HepG2 (cell line): ENCODE measurements around the gene COMMD3. TPM values are rescaled to one million over a fixed set of nuclear protein-coding genes. Genes with fewer than 3 reads are reported as not detected.

Experiments used
- ARNTL ChIP-seq: sonication (generic); formaldehyde crosslinking; IDR thresholded peaks from 2 replicates; pipeline ENCODE4 v1.4.0; 2020; ENCODE audit warnings: mild to moderate bottlenecking, missing genetic modification reagents
- FOXP4 ChIP-seq: sonication (generic); formaldehyde crosslinking; IDR thresholded peaks from 2 replicates; pipeline ENCODE4 v1.4.0; 2020; ENCODE audit warnings: missing genetic modification reagents
- GABPA ChIP-seq, 2 experiments: IDR thresholded peaks; 2 replicates each; pipeline ENCODE4 v1.6.1; 2011 to 2016; ENCODE audit warnings: low read depth in 2 of 2, low read length in 1 of 2, missing biosample characterization in 1 of 2, missing genetic modification characterization in 1 of 2
- HCFC1 ChIP-seq: fragments of 150-350 bp; IDR thresholded peaks from 2 replicates; pipeline ENCODE4 v1.6.1; 2014; ENCODE audit warnings: low read depth, low read length
- NFKBIZ ChIP-seq: IDR thresholded peaks from 2 replicates; pipeline ENCODE4 v1.6.1; 2018; ENCODE audit warnings: missing genetic modification reagents, missing compliant biosample characterization
- SETDB1 ChIP-seq: sonication (generic); formaldehyde crosslinking; IDR thresholded peaks from 2 replicates; pipeline ENCODE4 v1.5.1; 2020; ENCODE audit warnings: missing genetic modification reagents, mild to moderate bottlenecking, borderline replicate concordance
- ZBTB7A ChIP-seq: sonication (generic); formaldehyde crosslinking; IDR thresholded peaks from 2 replicates; pipeline ENCODE4 v1.8.0; 2022; ENCODE audit warnings: mild to moderate bottlenecking, missing genetic modification reagents
- ZEB1 ChIP-seq: IDR thresholded peaks from 2 replicates; pipeline ENCODE4 v1.6.1; 2012; ENCODE audit warnings: mild to moderate bottlenecking, low read depth, inconsistent platforms; ENCODE audit not compliant: insufficient replicate concordance
- ZFP90 ChIP-seq: sonication (generic); formaldehyde crosslinking; IDR thresholded peaks from 2 replicates; pipeline ENCODE4 v1.8.0; 2022; ENCODE audit warnings: missing genetic modification reagents, mild to moderate bottlenecking, inconsistent platforms, borderline replicate concordance
- ZNF251 ChIP-seq: sonication (generic); formaldehyde crosslinking; IDR thresholded peaks from 2 replicates; pipeline ENCODE4 v1.9.0; 2021; ENCODE audit warnings: mild to moderate bottlenecking, missing genetic modification reagents
- ZNF761 ChIP-seq: sonication (generic); formaldehyde crosslinking; conservative IDR thresholded peaks from 2 replicates; pipeline ENCODE4 v1.4.0; 2020; ENCODE audit warnings: mild to moderate bottlenecking, missing genetic modification reagents
- ZNF784 ChIP-seq: sonication (generic); formaldehyde crosslinking; IDR thresholded peaks from 2 replicates; pipeline ENCODE4 v1.5.1; 2020; ENCODE audit warnings: missing genetic modification reagents, mild to moderate bottlenecking, borderline replicate concordance
- polyA plus RNA-seq, 8 experiments: library from polyadenylated mRNA; depleted of rRNA in 3 of 8; stranded (reverse) in 7 of 8; unstranded in 1 of 8; fragments of >200 nt; fragmentation: Illumina TruSeq in 4 of 8; extraction: Trizol in 4 of 8; gene quantifications; 2 replicates each; pipeline versions ENCODE4 v1.2.1 to v1.2.3, GENCODE V29; 2011 to 2016; ENCODE audit warnings: low read depth in 4 of 8, missing spikeins in 1 of 8, mixed read lengths in 1 of 8; ENCODE audit not compliant: insufficient read depth in 1 of 8
- total RNA-seq, 5 experiments: library from RNA; depleted of rRNA; stranded (reverse); fragments of >200 nt; fragmentation: Illumina TruSeq; extraction: Trizol; gene quantifications; 2 replicates each; pipeline ENCODE4 v1.2.3, GENCODE V29; 2016; ENCODE audit warnings: low read depth in 1 of 5
- TF ChIP-seq, protein P1 (sequence below): IDR thresholded peaks from 2 replicates; pipeline ENCODE4 v1.6.1; 2016; ENCODE audit warnings: low read depth, control low read depth
- TF ChIP-seq, protein P2 (sequence below): IDR thresholded peaks from 2 replicates; pipeline ENCODE4 v1.6.1; 2016; ENCODE audit warnings: missing compliant biosample characterization, missing genetic modification reagents, borderline replicate concordance
- TF ChIP-seq, protein P3 (sequence below): sonication (generic); formaldehyde crosslinking; IDR thresholded peaks from 2 replicates; pipeline ENCODE4 v1.8.0; 2023; ENCODE audit warnings: mild to moderate bottlenecking, missing genetic modification reagents
- TF ChIP-seq, protein P4 (sequence below): sonication (generic); formaldehyde crosslinking; IDR thresholded peaks from 2 replicates; pipeline ENCODE4 v1.4.0; 2020; ENCODE audit warnings: missing genetic modification reagents, low read depth, mild to moderate bottlenecking, borderline replicate concordance

Gene COMMD3
- total and polyA plus RNA-seq, 2 of the 13 experiments (the other 11 are each of a cell fraction or from before 2014, with no cell fraction given): 38.7 to 54.4 TPM

- no peak for TF ChIP-seq ZEB1
- TF ChIP-seq, protein P1, sequence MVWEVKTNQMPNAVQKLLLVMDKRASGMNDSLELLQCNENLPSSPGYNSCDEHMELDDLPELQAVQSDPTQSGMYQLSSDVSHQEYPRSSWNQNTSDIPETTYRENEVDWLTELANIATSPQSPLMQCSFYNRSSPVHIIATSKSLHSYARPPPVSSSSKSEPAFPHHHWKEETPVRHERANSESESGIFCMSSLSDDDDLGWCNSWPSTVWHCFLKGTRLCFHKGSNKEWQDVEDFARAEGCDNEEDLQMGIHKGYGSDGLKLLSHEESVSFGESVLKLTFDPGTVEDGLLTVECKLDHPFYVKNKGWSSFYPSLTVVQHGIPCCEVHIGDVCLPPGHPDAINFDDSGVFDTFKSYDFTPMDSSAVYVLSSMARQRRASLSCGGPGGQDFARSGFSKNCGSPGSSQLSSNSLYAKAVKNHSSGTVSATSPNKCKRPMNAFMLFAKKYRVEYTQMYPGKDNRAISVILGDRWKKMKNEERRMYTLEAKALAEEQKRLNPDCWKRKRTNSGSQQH (CRISPR knock-in tag): no peak
- peak; percentile 7; the same call in 1 of the 2 replicates for TF ChIP-seq HCFC1
- TF ChIP-seq, protein P2, sequence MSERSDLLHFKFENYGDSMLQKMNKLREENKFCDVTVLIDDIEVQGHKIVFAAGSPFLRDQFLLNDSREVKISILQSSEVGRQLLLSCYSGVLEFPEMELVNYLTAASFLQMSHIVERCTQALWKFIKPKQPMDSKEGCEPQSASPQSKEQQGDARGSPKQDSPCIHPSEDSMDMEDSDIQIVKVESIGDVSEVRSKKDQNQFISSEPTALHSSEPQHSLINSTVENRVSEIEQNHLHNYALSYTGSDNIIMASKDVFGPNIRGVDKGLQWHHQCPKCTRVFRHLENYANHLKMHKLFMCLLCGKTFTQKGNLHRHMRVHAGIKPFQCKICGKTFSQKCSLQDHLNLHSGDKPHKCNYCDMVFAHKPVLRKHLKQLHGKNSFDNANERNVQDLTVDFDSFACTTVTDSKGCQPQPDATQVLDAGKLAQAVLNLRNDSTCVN (CRISPR knock-in tag): no peak; the same call in none of the 2 replicates
- TF ChIP-seq ZFP90 (CRISPR knock-in tag): no peak; the same call in 1 of the 2 replicates
- TF ChIP-seq ZNF251 (CRISPR knock-in tag): no peak
- TF ChIP-seq ARNTL (CRISPR knock-in tag): peak; percentile 50; the same call in 1 of the 2 replicates
- TF ChIP-seq NFKBIZ (CRISPR knock-in tag): no peak; the same call in 1 of the 2 replicates
- TF ChIP-seq ZBTB7A (CRISPR knock-in tag): no peak
- no peak; the same call in 1 of the 2 replicates for TF ChIP-seq FOXP4
- 0 out of 2 replicates have a peak, but pooled peaks have one; percentile 56 for TF ChIP-seq ZNF761 (CRISPR knock-in tag)
- TF ChIP-seq, protein P3, sequence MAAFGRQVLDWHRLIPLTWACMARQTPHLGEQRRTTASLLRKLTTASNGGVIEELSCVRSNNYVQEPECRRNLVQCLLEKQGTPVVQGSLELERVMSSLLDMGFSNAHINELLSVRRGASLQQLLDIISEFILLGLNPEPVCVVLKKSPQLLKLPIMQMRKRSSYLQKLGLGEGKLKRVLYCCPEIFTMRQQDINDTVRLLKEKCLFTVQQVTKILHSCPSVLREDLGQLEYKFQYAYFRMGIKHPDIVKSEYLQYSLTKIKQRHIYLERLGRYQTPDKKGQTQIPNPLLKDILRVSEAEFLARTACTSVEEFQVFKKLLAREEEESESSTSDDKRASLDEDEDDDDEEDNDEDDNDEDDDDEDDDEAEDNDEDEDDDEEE (CRISPR knock-in tag): peak; percentile 82; the same call in 1 of the 2 replicates
- peak; percentile 63 for TF ChIP-seq GABPA (IDR thresholded peaks at IDR 0.05; ENCODE audit: low read depth, low read length)
- TF ChIP-seq GABPA (CRISPR knock-in tag; IDR thresholded peaks at IDR 0.05; ENCODE audit: low read depth): peak; percentile 74
- TF ChIP-seq ZNF784 (CRISPR knock-in tag): 0 out of 2 replicates have a peak, but pooled peaks have one; percentile 46
- TF ChIP-seq, protein P4, sequence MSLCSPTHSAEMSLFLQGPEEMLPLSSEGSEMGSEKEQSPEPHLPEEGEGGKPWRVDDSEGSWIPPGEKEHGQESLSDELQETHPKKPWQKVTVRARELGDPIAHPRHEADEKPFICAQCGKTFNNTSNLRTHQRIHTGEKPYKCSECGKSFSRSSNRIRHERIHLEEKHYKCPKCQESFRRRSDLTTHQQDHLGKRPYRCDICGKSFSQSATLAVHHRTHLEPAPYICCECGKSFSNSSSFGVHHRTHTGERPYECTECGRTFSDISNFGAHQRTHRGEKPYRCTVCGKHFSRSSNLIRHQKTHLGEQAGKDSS (CRISPR knock-in tag): peak; percentile 53; the same call in 1 of the 2 replicates
- no peak for TF ChIP-seq SETDB1 (CRISPR knock-in tag)
Observed at GRCh38 chr10:22316286-22317075, at the start of gene COMMD3 (continued).
